ENCODE results near the gene SOX1.

GRCh38 chr13:112096959-112097358, 30.0 kb downstream of the SOX1 start:
- TF ChIP-seq YY1 (IDR thresholded peaks at IDR 0.05; ENCODE audit: insufficient read depth, insufficient read length) (no peak), ZNF274 (IDR thresholded peaks at IDR 0.05; ENCODE audit: low read depth, low read length) (no peak), SUZ12 (IDR thresholded peaks at IDR 0.05; ENCODE audit: extremely low read depth, insufficient read depth, insufficient read length) (no peak)

All from NT2/D1 (cell line).